Activated T-cell treated with anti-CD3 and anti-CD28 coated beads, Interleukin-2, amount 50 U/mL, for 1 hour (primary cell): ENCODE measurements around the gene FERMT3.
"Not testable (repeated sequence)": the region's sequence is repeated elsewhere in the genome, so short reads cannot be mapped to it uniquely, and the experiment has no call there.

Source experiments
- DNase-seq: peaks from one replicate; pipeline ENCODE4 v3.0.0-alpha.2; 2020

The FERMT3 gene

DNA sequence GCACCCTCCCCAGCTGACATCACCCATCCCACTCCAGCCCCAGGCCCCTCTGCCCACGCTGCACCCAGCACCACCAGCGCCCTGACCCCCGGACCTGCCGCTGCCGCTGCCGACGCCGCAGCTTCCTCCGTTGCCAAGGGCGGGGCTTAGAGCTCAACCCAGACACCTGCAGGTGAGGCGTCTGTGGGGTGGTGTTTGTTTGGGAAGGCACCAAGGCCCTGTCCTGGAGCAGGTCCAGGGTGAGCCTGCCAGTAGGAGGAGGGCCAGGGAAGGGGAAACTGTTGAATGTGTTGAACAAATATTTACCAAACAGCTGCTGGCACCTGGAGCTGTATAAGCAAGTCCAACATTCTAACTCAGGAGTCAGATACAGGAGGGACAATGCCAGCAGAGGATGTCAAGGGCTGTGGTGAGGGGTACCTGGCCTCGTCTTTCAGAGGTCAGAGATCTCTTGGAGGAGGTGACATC lies 31.0 kb downstream of the FERMT3 start:
- DNase-seq, result no peak

DNA sequence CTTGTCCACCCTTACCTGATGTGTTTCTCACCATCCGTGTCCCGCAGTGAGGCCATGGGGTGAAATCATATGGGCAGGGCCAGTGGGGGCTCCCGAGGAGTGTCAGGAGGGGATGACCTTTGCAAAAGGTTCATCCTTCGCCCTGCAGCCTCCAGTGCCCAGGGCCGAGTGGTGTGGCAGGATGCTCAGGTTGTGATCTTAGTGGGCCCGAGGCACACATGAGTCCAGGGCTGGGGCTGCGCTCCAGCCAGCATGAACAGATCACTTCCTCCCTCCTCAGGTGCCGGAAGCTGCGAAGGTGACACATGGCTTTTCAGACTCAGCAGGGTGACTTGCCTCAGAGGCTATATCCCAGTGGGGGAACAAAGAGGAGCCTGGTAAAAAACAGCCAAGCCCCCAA lies 31.6 kb downstream of the FERMT3 start:
- no peak for DNase-seq

DNA sequence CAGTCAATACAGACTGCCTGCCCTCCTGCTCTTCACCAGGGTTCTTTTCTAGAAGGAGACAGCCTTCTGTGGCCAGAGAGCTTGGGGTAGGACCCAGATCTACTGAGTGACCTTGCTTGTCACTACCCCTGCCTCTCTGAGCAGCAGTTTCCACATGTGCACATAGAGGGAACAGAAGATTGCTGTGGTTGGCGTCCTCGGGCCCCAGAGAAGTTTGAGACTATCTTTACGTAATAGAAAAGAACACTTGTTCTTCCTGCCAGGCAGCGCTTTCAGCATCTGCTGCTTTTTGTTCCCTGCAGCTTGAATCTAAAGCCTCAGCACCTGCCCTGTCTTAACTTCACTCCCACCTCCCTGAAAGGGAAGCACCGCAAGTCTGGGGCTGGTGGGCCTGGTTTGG lies 32.5 kb downstream of the FERMT3 start:
- no peak for DNase-seq

DNA sequence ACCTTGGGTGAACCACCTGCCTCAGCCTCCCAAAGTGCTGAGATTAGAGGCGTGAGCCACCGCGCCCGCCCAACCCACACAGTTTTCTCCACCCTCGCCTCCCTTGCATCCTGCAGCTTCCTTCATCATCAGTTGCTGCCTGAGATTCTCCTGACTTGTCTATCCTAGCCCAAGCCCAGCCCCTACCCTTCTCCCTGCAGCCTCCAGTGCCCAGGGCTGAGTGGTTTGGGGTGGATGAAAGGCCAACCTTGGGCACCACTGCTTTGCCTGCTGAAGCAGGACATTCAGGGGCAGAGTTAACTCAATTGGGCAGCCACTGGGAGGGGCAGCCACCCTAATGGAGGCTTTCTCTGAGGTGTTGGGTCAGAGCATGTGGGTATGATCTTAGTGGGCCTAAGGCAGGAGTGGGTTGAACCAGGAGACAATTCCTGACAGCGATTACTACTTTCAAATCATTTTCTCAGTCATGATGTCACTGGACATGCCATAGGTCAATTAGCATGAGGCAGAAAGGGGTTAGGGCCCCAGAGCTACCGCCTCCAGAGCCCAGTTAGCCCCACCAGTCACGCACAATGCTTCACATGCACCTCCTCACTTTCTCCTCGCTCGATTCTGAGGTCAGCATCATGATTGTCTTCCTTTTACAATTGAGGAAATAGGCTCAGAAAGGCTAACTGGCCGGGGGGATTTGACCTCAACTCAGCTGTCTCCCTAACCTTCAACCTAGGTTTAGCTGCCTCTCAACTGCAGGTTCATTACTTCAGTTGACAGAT lies 33.3 kb downstream of the FERMT3 start:
- no peak for DNase-seq

DNA sequence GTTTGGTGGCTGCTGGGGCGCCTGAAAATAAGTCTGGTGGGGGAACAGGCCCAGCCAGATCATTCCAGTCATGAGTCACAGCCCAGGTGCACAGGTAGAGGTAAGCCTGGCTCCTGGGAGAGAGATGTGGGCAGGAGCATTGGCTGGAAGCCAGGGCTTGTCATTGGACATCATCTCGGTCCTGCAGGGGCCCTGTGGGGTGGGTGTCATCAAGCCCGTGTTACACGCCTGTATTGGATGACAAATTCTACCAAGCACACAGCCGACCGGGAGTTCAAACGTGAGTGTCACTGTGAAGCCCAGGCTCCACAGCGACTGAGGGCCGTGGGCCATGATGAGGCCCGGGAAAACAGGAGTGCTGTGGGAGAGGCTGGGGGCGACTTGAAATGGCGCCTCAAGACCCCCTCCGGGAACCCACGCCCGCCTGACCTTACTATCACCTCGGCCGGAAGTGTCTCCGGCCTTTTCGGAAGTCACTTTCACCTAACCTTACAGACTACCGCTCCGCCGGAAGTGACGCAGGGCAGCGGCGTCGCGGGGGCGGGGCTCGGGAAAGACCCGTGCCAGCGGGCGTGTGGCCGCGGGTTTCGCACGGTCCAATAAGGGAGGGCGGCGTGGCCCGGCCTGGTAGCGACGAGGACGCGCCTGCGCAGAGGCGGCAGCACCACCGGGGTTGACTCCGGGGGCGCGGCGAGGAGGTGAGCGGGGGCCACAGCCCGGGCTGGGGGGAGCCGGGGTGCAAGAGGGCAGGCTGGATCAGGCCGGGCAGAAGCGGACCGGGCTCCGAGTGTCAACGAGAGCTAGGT lies 34.1 kb downstream of the FERMT3 start, which contains the start of gene FKBP2:
TSS of gene FKBP2 (plus strand) at position 661 of the 806 bp plus-strand sequence. CDS start 1,293 bp downstream, outside the sequence.
- DNase-seq, result peak; percentile 97

DNA sequence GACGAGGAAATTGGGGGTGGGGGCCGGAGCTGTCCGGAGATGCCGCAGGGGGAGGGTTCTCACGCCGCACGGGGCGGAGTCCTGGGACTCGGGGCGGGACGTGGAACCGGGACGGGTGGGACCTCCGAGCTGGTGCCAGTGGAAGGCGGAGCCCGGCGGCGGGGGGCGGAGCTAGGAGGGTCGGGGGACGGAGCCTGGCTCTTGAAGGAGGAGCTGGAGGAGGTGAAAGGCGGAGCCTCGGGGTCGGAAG lies 34.6 kb downstream of the FERMT3 start:
- DNase-seq, result no peak

DNA sequence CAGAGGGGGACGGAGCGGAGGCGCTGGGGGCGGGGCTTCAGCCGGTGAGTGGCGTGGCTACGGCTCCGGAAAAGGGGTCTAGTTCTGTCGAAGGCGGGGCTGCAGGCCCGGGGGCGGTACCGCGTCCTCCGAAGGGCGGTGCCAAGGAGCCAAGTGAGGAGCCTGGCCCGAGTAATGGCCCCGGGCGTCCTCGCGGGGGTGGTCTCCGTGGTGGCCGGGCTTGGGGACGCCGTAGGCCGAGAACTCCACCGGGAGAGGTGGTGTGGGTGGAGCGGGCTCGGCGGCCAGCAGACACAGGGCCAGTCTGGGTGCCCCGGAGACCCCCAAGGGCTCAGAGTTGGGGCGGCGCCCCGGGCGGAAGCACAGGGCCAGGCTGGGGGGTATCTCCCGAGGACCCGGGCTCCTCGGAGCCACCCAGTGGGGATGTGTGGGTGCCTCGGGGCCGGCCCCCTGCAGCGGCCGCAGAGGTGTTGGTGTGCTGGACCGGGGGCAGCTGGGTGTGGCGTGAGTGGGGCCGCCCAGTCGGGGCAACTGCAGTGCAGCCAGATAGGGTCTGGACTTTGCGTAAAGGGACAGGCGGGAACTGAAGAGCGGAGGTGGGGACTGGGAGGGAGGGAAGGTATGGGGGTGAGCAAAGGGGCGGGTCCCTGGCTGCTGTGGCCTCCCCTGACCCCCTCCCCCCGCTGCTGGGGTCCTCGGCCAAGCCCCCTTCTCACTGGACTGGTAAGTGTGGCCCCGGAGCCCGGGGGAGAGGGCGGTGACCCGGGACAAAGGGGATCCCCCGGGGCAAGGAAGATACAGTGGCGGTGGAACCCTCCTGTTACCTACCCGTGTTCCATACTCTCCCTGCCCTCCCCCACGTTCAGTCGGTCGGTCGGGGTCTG lies 35.2 kb downstream of the FERMT3 start:
- peak; percentile 100 for DNase-seq

DNA sequence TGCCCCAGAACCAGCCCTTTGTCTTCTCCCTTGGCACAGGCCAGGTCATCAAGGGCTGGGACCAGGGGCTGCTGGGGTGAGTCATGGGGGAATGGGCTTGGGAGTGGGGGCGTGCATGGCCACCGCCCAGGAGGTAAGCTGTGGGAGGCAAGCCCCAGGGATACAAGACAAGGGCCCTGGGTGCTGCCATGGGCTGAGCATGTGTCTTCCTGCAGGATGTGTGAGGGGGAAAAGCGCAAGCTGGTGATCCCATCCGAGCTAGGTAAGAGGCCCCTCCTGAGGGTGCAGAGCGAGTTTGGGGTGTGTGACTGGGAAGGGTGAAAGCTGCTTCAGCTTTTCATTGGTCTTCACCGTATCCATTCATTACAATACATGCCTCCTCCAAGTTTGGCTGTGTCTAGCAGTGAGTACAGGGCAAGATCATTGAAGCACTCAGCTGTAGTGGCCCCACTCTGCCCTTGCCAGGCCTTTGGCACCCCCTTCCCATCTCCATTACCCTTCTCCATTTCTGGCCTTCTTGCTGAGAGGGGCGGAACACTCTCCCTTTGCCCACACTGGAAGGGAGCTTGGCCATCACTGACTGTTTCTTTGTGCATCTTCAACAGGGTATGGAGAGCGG lies 36.8 kb downstream of the FERMT3 start:
- DNase-seq, result no peak

DNA sequence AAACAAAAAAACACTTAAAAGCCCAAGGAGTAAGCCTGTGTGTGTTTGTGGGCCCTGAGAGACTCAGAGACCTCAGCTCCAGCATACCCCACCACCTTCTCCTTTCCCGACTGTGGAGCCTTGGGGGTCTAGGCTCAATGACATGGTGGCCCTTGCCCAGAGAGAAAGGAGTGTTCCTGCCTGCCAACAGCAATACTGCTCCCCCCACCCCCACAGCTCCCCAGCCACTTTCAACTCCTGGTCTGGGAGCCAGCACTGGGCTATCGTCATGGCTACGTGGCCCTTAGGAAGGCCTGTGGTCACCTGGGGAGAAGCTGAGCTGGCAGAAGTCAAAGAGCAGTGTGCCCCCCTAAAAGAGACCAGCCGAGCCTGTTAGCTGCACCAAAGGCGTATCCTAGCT lies 37.6 kb downstream of the FERMT3 start:
- no peak for DNase-seq

DNA sequence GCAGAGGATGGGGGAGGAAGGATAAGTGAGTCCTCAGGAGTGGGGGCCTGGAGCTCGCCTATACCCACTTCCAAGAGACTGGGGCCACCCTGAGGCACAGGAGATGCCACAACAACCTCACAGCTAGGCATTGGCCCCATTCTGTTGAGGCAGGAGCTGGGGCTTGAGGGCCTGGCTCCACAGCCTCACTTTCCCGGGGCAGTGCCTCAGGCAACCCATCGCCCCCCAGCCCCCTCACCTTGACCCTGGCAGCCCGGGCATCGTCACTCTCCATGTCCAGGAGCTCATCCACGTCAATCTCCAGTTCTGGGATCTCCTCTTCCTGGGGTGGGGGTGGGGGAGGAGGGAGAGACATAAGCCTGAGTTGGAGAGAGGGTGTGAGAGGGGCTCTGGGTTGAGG lies 38.4 kb downstream of the FERMT3 start:
- no peak for DNase-seq

DNA sequence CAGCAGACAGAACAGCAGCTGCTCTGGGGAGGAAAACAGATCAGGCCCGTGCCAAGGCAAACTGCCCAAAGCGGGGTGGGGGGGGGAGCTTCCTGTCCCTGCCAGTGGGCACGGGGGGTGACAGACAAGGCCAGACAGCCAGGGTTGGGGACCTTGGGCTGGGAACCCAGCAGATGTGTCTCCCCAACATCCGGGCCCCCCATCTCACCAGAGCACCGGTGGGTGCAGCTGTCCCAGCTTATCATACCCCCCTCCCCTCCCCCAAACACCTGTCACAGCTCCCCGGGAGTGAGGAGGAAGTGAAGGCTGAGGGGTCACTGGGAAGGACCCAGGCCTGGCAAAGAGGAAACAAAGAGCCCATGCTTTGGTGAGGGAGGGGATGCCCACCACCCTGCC lies 38.9 kb downstream of the FERMT3 start:
- no peak for DNase-seq

DNA sequence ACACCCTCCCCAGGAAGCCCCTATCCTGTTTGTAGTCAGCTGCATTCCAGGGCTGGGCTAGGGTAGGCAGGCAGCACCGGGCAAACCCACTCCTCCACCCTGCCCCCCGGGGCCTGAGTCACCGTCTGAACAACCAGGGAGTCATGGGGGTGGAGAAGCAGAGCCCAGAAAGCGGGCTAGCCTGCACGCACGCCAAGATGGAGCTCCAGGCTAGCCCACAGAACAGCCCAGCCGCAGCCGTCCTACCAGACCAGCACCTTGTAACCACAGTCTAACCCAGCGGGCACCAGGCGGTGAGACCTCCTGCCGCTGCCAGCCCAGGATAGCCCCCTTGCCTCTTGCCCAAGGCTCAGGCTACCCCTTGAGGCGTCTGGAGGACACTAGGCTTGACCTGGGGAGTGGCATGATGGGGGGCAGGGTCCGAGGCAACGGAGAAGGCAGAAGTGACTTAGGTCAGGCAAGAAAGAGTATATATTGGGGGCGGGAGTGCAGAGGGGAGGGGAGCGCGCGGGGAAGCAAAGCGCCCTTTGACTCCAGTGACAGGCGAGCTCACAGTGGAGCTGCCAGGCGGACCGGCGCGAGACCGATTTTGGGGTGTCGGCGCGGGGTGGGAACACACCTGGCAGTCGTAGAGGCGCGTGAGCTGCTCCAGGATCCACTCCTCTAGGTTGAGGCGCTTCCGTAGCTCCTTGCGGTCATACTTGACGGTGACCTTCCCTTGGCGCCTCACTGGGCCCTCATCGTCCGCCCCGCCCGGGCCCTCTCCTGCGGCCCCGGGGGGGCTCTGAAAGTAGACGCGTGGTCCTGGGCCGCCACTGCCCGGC lies 39.5 kb downstream of the FERMT3 start:
- peak; percentile 72 for DNase-seq

DNA sequence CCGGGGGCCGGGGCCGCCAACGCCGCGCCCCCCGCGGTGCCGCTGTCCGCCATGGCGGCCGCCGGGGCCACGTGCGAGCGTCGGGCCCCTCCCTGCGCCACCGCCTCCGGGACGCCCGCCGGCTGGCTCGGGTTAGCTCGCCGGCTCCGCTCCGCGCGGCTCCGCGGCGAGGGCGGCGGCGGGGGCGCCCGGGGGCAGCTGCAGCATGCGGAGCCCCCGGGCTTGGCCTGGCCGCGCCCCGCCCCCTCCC lies 40.0 kb downstream of the FERMT3 start:
- DNase-seq, result not testable (repeated sequence)

DNA sequence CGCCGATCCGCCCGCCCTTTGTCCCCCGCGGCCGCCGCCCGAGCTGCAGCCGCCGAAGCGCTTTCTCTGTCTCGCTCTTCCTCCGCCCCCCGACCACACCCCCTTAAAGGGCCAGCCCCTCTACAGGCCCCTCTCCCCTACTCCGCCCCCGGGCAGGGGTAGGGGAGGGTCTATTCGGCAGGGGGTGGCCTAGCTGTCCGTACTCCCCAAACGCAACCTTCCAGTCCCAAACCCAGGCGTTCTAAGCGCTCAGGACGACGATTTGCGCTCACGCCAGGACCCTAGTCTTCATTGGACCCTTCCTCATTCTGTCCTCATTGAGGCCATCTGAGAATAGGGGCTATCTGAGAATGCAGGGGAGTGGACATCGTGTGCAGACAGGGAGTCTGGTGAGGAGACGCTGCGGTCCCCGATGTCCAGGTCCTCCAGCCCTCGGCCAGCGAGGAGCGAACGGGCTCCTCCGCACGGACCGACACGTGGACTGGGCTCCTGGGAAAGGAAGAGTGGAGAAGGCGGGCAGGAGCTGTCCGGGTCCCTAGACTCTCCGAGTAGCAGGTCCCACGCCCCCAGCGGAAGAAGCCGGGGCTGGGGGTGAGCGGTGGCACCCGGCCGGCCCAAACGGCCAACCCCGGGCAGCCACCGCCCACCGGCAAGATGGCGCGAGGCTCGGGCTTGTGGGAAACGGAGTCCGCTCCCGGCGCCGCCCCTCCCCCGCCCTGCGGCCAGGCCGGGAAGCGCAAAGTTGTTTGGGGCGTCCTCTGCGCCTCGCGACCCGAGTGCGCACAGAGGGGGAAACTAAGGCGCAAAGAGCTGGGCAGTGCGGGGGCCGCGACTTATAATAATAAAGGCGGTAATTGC lies 40.6 kb downstream of the FERMT3 start, which contains the start of gene PPP1R14B:
TSS of gene PPP1R14B (minus strand) at position 73 of the 858 bp plus-strand sequence. CDS start 270 bp downstream, outside the sequence.
- peak; percentile 77 for DNase-seq

DNA sequence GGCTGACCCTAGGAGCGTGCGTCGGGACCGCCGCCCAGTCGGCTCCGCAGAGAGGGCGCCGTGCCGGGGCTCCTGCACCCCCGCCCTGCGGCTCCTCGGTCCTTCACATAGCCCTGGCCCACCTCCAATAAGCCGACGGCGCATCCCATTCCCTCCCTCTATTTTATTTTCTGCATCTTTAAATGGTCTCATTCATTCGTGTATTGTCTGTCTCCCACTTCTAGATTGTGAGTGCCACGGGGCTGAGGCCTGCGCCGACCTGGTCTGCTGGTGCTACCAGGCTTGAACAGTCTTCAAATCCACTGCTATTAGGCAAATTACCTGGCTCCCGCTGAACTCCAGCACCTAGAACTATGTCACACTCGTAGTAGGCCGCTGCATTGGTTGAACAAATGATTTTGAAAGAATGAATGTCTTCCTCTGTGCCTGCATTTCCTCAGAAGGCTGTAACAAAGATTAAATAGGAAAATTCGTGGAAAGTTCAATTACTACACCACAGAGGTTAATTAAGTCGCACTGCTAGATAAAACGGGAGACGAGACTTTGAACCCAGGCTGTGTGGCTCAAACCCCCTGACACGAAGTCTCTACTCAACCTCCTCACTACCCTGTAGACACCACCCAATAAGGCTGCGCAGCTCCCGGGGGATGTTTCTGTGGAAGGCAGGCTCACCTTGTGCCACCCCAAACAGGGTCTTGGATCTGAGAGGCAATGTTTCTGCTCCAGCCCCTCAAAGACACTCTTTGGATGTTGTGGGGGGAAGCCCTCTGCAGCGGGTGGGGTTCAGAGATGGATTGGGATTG lies 41.4 kb downstream of the FERMT3 start:
- no peak for DNase-seq

DNA sequence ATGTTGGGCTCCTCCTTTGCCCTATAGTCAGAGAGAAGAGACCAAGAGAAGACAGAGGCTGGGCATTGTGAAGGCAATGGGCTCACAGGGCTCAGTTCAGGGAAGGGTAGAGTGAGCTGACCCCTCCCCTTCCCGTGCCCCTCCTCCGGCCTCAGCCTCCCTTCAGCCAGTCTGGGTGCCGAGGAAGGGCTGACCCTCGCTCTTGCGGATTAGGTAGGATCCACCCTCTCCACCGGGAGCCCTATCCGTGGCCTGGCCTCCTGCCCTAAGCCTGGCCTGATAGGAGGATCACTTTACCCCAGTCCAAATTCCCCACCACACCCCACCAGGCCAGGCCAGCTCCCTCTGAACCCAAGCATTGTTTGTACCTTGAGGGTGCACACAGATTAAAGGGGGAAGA lies 42.1 kb downstream of the FERMT3 start:
- no peak for DNase-seq

DNA sequence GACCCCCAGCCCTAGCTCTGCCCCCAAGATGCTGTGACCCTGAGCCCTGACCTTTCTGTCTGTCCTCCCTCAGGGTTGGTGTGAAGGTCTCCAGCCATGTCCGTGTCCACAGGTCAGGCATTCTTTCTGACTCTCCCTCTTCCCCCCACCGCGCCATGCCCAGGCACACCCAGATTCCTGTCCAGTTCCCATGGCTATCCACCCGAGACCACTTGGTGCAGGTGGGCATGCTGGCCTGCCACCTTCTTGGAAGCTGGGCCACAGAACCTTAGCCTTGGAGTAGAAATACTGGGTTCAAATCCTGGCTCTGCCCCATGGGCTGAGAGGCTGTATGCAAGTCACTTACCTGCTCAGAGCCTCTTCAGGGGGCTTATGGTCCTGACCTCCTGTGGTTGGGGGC lies 42.5 kb downstream of the FERMT3 start:
- DNase-seq, result no peak

DNA sequence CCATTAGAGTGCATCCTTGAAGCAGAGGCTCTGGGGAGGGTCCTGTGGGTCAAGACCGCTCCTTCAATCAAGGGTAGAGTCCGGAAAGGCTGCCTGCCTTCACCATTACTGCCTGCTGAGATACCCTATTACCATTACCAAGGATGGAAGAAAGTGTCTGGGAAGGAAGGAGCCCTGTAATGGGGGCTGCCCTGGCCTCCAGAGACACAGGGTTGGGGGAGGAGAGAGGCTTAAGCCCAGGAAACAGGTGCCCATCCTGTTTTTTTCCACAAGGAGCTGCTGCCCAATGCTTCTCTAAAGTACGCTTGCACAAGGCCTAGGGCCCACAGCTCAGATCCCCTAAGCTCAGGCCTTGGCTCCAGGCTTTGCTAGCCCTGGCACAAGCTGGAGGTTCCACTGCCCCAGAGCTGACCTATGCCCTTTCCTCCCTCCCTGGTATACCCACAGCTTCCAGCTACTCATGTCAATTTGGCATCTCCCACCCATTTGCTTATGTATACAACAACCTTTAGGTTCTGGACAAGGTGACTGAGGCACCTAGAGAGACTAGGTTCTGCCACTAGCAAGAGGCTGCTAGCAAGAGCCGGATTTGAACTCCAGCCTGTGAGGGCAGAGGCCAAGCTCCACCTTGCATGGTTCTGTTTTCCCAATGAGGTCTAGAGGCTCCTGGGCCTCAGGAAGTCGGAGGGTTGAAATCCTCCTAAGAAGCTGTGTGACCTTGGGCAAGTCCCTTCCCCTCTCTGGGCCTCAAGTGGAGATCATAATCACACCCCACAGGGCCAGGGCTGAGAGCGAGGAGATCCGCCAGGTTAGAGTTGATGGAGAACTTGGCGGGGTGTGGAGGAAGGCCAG lies 43.3 kb downstream of the FERMT3 start:
- no peak for DNase-seq

DNA sequence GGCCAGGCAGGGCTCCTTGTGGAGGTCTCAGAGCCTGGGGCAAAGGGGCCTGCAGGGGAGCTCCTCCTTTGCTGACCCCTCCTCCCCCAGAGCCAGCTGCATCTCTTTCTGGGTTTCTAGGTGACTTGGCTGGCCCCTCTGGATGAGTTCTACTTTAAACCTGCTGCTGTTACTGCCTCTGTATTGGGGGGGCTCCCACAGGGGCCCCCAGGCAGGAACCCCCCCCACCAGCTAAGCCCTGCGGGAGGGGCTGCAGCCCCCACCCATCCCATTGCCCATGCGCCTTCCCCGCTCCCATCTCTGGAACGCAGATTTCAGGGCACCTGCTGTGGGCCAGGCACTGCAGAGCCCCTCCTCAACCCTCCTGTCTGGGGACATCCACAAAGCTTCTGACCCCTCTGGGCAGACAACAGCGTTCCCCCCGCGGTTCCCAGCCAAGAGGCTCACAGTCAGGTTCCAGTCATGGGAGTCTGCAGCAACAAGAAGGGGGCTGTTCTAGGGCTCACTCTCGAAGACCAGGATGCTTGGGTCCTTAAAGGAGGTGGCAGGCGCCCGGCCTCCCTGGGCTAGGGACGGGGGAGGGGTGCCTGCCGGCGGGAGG lies 44.0 kb downstream of the FERMT3 start:
- DNase-seq, result no peak
